HEK293 (cell line): ENCODE measurements around the gene C1orf56.

ENCODE experiments used
- ATF2 ChIP-seq: fragments of 450-650 bp; formaldehyde crosslinking; IDR thresholded peaks from 2 replicates; pipeline ENCODE4 v1.5.1; 2016; ENCODE audit warnings: missing biosample characterization, missing genetic modification characterization, low read depth
- CTCF ChIP-seq: fragments of 450-650 bp; formaldehyde crosslinking; IDR thresholded peaks from 2 replicates; pipeline ENCODE4 v1.5.1; 2016; ENCODE audit warnings: missing biosample characterization, missing genetic modification characterization
- HIC1 ChIP-seq: fragments of 450-650 bp; formaldehyde crosslinking; IDR thresholded peaks from 2 replicates; pipeline ENCODE4 v1.5.1; 2016; ENCODE audit warnings: missing biosample characterization, missing genetic modification characterization
- INSM2 ChIP-seq: fragments of 450-650 bp; formaldehyde crosslinking; IDR thresholded peaks from 2 replicates; pipeline ENCODE4 v1.5.1; 2016; ENCODE audit warnings: missing biosample characterization, missing genetic modification characterization
- KLF8 ChIP-seq: fragments of 450-650 bp; formaldehyde crosslinking; IDR thresholded peaks from 2 replicates; pipeline ENCODE4 v1.5.1; 2016; ENCODE audit warnings: missing biosample characterization, missing genetic modification characterization
- OSR2 ChIP-seq: fragments of 450-650 bp; formaldehyde crosslinking; IDR thresholded peaks from 2 replicates; pipeline ENCODE4 v1.5.1; 2016; ENCODE audit warnings: missing biosample characterization, missing genetic modification characterization
- PBX3 ChIP-seq: sonication (generic); formaldehyde crosslinking; IDR thresholded peaks from 2 replicates; pipeline ENCODE4 v1.8.1; 2022; ENCODE audit warnings: mild to moderate bottlenecking, moderate library complexity, missing genetic modification reagents
- ZBTB11 ChIP-seq: fragments of 450-650 bp; formaldehyde crosslinking; conservative IDR thresholded peaks from 2 replicates; pipeline ENCODE4 v1.5.1; 2016; ENCODE audit warnings: low read depth, missing biosample characterization, missing genetic modification characterization
- ZBTB7A ChIP-seq: fragments of 450-650 bp; formaldehyde crosslinking; IDR thresholded peaks from 2 replicates; pipeline ENCODE4 v1.5.1; 2016; ENCODE audit warnings: low read depth, missing biosample characterization, missing genetic modification characterization
- ZBTB8A ChIP-seq: fragments of 450-650 bp; formaldehyde crosslinking; IDR thresholded peaks from 2 replicates; pipeline ENCODE4 v1.5.1; 2016; ENCODE audit warnings: missing biosample characterization, missing genetic modification characterization
- ZFP69B ChIP-seq: fragments of 450-650 bp; formaldehyde crosslinking; IDR thresholded peaks from 2 replicates; pipeline ENCODE4 v1.5.1; 2016; ENCODE audit warnings: missing biosample characterization, missing genetic modification characterization
- ZIC2 ChIP-seq: fragments of 450-650 bp; formaldehyde crosslinking; IDR thresholded peaks from 2 replicates; pipeline ENCODE4 v1.5.1; 2016; ENCODE audit warnings: missing biosample characterization, missing genetic modification characterization
- ZNF10 ChIP-seq: fragments of 450-650 bp; formaldehyde crosslinking; IDR thresholded peaks from 2 replicates; pipeline ENCODE4 v1.5.1; 2017; ENCODE audit warnings: missing biosample characterization, missing genetic modification characterization
- ZNF19 ChIP-seq: fragments of 450-650 bp; formaldehyde crosslinking; IDR thresholded peaks from 2 replicates; pipeline ENCODE4; 2016; ENCODE audit warnings: missing biosample characterization, missing genetic modification characterization, low read depth
- ZNF324 ChIP-seq: fragments of 450-650 bp; formaldehyde crosslinking; IDR thresholded peaks from 2 replicates; pipeline ENCODE4 v1.5.1; 2016; ENCODE audit warnings: missing biosample characterization, missing genetic modification characterization
- ZNF354C ChIP-seq: fragments of 450-650 bp; formaldehyde crosslinking; IDR thresholded peaks from 2 replicates; pipeline ENCODE4 v1.5.1; 2016; ENCODE audit warnings: missing biosample characterization, missing genetic modification characterization, low read depth, borderline replicate concordance
- ZNF37A ChIP-seq: fragments of 450-650 bp; IDR thresholded peaks from 2 replicates; pipeline ENCODE4 v1.5.1; 2018; ENCODE audit warnings: missing biosample characterization, missing genetic modification characterization
- ZNF416 ChIP-seq: fragments of 450-650 bp; formaldehyde crosslinking; IDR thresholded peaks from 2 replicates; pipeline ENCODE4 v1.5.1; 2016; ENCODE audit warnings: missing biosample characterization, missing genetic modification characterization
- ZNF423 ChIP-seq: fragments of 450-650 bp; formaldehyde crosslinking; IDR thresholded peaks from 2 replicates; pipeline ENCODE4 v1.5.1; 2016; ENCODE audit warnings: missing biosample characterization, missing genetic modification characterization
- ZNF501 ChIP-seq: fragments of 450-650 bp; formaldehyde crosslinking; IDR thresholded peaks from 2 replicates; pipeline ENCODE4 v1.5.1; 2016; ENCODE audit warnings: missing biosample characterization, missing genetic modification characterization
- ZNF514 ChIP-seq: fragments of 450-650 bp; formaldehyde crosslinking; IDR thresholded peaks from 2 replicates; pipeline ENCODE4 v1.5.1; 2016; ENCODE audit warnings: missing biosample characterization, missing genetic modification characterization
- ZNF529 ChIP-seq: fragments of 450-650 bp; formaldehyde crosslinking; IDR thresholded peaks from 2 replicates; pipeline ENCODE4 v1.5.1; 2017; ENCODE audit warnings: missing genetic modification characterization, missing biosample characterization; ENCODE audit not compliant: insufficient replicate concordance
- ZNF561 ChIP-seq: fragments of 450-650 bp; IDR thresholded peaks from 2 replicates; pipeline ENCODE4 v1.5.1; 2018; ENCODE audit warnings: missing biosample characterization, missing genetic modification characterization, borderline replicate concordance
- ZNF624 ChIP-seq: fragments of 450-650 bp; formaldehyde crosslinking; IDR thresholded peaks from 2 replicates; pipeline ENCODE4 v1.5.1; 2017; ENCODE audit warnings: missing biosample characterization, missing genetic modification characterization
- ZNF677 ChIP-seq: fragments of 450-650 bp; IDR thresholded peaks from 2 replicates; pipeline ENCODE4 v1.5.0; 2018; ENCODE audit warnings: missing biosample characterization, mild to moderate bottlenecking, missing genetic modification characterization, moderate library complexity
- ZNF707 ChIP-seq: fragments of 450-650 bp; formaldehyde crosslinking; IDR thresholded peaks from 2 replicates; pipeline ENCODE4 v1.5.1; 2016; ENCODE audit warnings: missing biosample characterization, missing genetic modification characterization
- ZSCAN16 ChIP-seq: fragments of 450-650 bp; formaldehyde crosslinking; IDR thresholded peaks from 2 replicates; pipeline ENCODE4 v1.5.1; 2016; ENCODE audit warnings: missing biosample characterization, missing genetic modification characterization
- ZSCAN23 ChIP-seq: fragments of 450-650 bp; formaldehyde crosslinking; IDR thresholded peaks from 2 replicates; pipeline ENCODE4 v1.5.1; 2016; ENCODE audit warnings: missing biosample characterization, missing genetic modification characterization

Gene C1orf56

GRCh38 chr1:151059109-151060006, 11.8 kb downstream of the C1orf56 start, which contains the start of gene CDC42SE1 (continued):
- no peak for TF ChIP-seq ZNF10 (tag by site-specific recombination)
- TF ChIP-seq ZSCAN16 (tag by site-specific recombination) = no peak
- no peak for TF ChIP-seq ZNF707
- TF ChIP-seq PBX3 (CRISPR knock-in tag) = no peak
- peak; percentile 84; the same call in 1 of the 2 replicates for TF ChIP-seq ZNF501 (tag by site-specific recombination)
- peak; percentile 16; the same call in 1 of the 2 replicates for TF ChIP-seq ZNF324 (tag by site-specific recombination)
- TF ChIP-seq INSM2 = peak; percentile 51; the same call in 1 of the 2 replicates
- no peak for TF ChIP-seq ZNF19 (tag by site-specific recombination)
- TF ChIP-seq ZBTB8A (tag by site-specific recombination) = peak; percentile 61
- peak; percentile 44; the same call in 1 of the 2 replicates for TF ChIP-seq ATF2 (tag by site-specific recombination)
- no peak for TF ChIP-seq ZNF677 (tag by site-specific recombination)
- TF ChIP-seq ZNF624 (tag by site-specific recombination) = no peak
- TF ChIP-seq ZNF416 (tag by site-specific recombination) = no peak
- TF ChIP-seq ZNF514 (tag by site-specific recombination) = no peak
- TF ChIP-seq ZFP69B = peak; percentile 98
- no peak for TF ChIP-seq HIC1 (tag by site-specific recombination)
- TF ChIP-seq CTCF (tag by site-specific recombination) = peak; percentile 98
- TF ChIP-seq ZNF354C (tag by site-specific recombination) = no peak
- no peak for TF ChIP-seq ZSCAN23
- TF ChIP-seq ZIC2 (tag by site-specific recombination) = peak; percentile 89
- peak; percentile 76; the same call in 1 of the 2 replicates for TF ChIP-seq KLF8 (tag by site-specific recombination)
- no peak for TF ChIP-seq ZNF37A (tag by site-specific recombination)
- no peak for TF ChIP-seq ZBTB7A (tag by site-specific recombination)
- peak; percentile 95 for TF ChIP-seq ZBTB11
- TF ChIP-seq ZNF529 (tag by site-specific recombination) = no peak
- peak; percentile 41 for TF ChIP-seq ZNF423
- peak; percentile 81 for TF ChIP-seq ZNF561 (tag by site-specific recombination)
- TF ChIP-seq OSR2 (tag by site-specific recombination) = no peak
